Measurements from ENCODE around the gene KY.

KY gene

DNA sequence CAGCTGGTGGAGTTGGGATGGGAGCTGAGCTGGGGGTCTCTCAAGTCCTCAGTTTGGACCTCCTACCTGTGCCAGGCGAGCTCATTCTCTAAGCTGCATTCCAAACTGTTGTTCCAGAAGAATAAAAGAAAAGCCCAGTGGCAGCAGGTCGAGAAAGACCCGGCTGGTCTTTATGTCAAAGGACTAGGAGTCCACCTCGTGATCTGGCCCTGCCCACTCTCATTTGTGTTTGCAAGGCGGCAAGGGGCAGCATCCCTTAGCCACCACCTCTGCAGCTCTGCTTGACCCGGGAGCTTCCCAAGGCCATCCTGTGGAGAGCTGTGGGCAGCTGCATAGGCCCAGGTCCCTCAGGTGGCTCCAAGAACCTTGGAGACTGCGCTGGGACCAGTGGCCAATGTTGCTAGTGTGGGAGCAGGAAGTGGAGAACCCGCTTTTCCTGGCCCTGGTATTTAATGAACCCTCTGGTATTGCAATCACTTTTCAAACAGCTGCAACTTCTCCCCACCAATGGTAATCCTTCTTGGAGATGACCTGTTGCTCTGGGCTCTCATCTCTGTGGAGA, 30.9 kb downstream of the KY start:
- POLR2A ChIA-PET: no interaction called here
- WGBS (ENCODE audit: insufficient coverage): 96% methylated on average over 7 of the region's 8 CpGs
- H3K27me3 ChIP-seq (replicated peaks in 2 of 5; ENCODE audit: control insufficient read depth in 4 of 5, insufficient read depth in 5 of 5, low read length in 4 of 5): no peaks in the 10 kb centered on the region
- no peaks in the 10 kb centered on the region for H3K36me3 ChIP-seq (ENCODE audit: control insufficient read depth in 4 of 4, insufficient read depth in 4 of 4, low read length in 3 of 4)
- no peaks in the 10 kb centered on the region for H3K9me3 ChIP-seq (ENCODE audit: control extremely low read depth in 1 of 5, control insufficient read depth in 4 of 5, insufficient read depth in 2 of 5, low read depth in 1 of 5, low read length in 4 of 5)
- no peak overlapping the region for H3K27ac ChIP-seq (ENCODE audit: insufficient read depth in 1 of 2, low read depth in 1 of 2, low read length in 2 of 2, poor library complexity in 1 of 2, severe bottlenecking in 2 of 2)
- DNase-seq: no peak
- H3K4me3 ChIP-seq (ENCODE audit: control insufficient read depth in 1 of 7, extremely low read depth in 1 of 7, insufficient read depth in 4 of 7, low read depth in 2 of 7, low read length in 6 of 7): no peak overlapping the region
- peaks cover 0 to 23% (median 6%) of the 10 kb centered on the region in 4 experiments for H3K4me1 ChIP-seq (ENCODE audit: control extremely low read depth in 1 of 4, control insufficient read depth in 4 of 4, insufficient read depth in 4 of 4, low read length in 3 of 4)
- CTCF ChIA-PET: interaction anchor here (2.6 to 4.3 kb wide), 3 partner anchors 12 to 21 kb away, joined by 14 to 27 read pairs (median 16); no protein-coding TSS in a partner anchor

DNA sequence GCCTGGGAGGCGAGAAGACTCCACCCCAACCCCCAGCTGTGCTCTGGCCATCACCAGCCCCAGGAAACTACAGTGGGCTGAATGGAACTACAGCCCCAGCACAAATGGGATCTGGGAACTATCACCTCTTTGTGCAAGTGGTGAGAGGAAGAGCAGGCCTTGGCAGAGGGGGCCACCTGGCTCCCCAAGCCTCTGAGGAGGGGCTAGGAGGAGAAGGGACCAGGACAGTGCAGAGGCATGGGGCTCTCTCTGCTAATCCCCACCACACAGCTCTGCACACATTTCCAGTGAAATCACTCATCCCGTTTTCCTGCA, 31.6 kb downstream of the KY start:
- H3K27me3 ChIP-seq (replicated peaks in 2 of 5; ENCODE audit: control insufficient read depth in 4 of 5, insufficient read depth in 5 of 5, low read length in 4 of 5): no peaks in the 10 kb centered on the region
- CTCF ChIA-PET: interaction anchor here (2.6 to 4.3 kb wide), 2 partner anchors 18 to 22 kb away, joined by 14 to 27 read pairs; no protein-coding TSS in a partner anchor
- no peaks in the 10 kb centered on the region for H3K36me3 ChIP-seq (ENCODE audit: control insufficient read depth in 4 of 4, insufficient read depth in 4 of 4, low read length in 3 of 4)
- no peaks in the 10 kb centered on the region for H3K9me3 ChIP-seq (ENCODE audit: control extremely low read depth in 1 of 5, control insufficient read depth in 4 of 5, insufficient read depth in 2 of 5, low read depth in 1 of 5, low read length in 4 of 5)
- 100% methylated on average over 1 of the region's 2 CpGs for WGBS (ENCODE audit: insufficient coverage)
- no peak for DNase-seq
- H3K4me1 ChIP-seq (ENCODE audit: control extremely low read depth in 1 of 4, control insufficient read depth in 4 of 4, insufficient read depth in 4 of 4, low read length in 3 of 4): peaks cover 0 to 23% (median 6%) of the 10 kb centered on the region in 4 experiments
- H3K27ac ChIP-seq (ENCODE audit: insufficient read depth in 1 of 2, low read depth in 1 of 2, low read length in 2 of 2, poor library complexity in 1 of 2, severe bottlenecking in 2 of 2): no peak overlapping the region
- POLR2A ChIA-PET: no interaction called here
- no peak overlapping the region for H3K4me3 ChIP-seq (ENCODE audit: control insufficient read depth in 1 of 7, extremely low read depth in 1 of 7, insufficient read depth in 4 of 7, low read depth in 2 of 7, low read length in 6 of 7)

DNA sequence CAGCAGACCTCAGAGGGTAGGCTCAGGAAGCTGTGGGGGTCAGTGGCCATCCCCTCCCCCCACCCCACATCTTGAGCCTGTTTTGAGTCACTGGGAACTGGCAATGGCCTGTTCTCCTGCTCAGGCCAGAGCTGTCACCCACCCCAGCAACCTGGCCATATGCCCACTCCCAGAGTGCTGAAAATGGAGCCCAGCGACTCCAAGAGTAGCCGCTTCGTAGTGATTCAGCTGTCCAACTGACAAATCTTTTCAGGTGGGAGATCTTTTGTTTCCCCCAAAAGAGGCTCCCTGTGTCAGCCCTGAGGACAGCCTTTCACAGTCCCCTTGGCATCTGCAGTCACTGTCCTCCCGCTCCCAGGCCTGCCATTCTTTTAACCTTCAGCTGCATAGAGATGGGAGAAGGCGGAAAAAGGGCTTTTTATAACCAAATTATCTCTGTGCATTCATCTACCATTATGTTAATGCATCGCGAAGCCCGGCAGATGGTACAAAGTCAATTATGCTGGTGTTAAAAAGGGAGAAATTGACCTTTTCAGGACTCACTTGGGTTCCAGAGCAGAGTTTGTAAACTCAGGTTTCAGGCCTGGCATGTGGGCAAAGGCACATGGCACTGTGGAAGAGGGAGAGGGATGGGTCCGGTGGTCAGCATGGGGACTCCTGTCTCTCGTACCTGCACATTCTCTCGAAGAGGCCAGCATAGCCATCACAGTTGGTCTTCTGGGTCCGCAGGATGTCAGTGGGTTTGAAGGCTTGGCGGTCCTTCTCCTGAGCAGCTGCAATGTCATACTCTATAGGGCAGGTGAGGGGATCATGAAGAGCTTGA, 32.1 kb downstream of the KY start:
- Histone ChIP-seq H3K27me3 (replicated peaks in 2 of 5; ENCODE audit: control insufficient read depth in 4 of 5, insufficient read depth in 5 of 5, low read length in 4 of 5) (no peaks in the 10 kb centered on the region), H3K27ac (ENCODE audit: insufficient read depth in 1 of 2, low read depth in 1 of 2, low read length in 2 of 2, poor library complexity in 1 of 2, severe bottlenecking in 2 of 2) (no peak overlapping the region), H3K36me3 (ENCODE audit: control insufficient read depth in 4 of 4, insufficient read depth in 4 of 4, low read length in 3 of 4) (no peaks in the 10 kb centered on the region), H3K4me3 (ENCODE audit: control insufficient read depth in 1 of 7, extremely low read depth in 1 of 7, insufficient read depth in 4 of 7, low read depth in 2 of 7, low read length in 6 of 7) (no peak overlapping the region), H3K4me1 (ENCODE audit: control extremely low read depth in 1 of 4, control insufficient read depth in 4 of 4, insufficient read depth in 4 of 4, low read length in 3 of 4) (peaks cover 0 to 23% (median 6%) of the 10 kb centered on the region in 4 experiments), H3K9me3 (ENCODE audit: control extremely low read depth in 1 of 5, control insufficient read depth in 4 of 5, insufficient read depth in 2 of 5, low read depth in 1 of 5, low read length in 4 of 5) (no peaks in the 10 kb centered on the region)
- ChIA-PET CTCF (interaction anchor here (0.9 to 4.3 kb wide), 3 partner anchors 17 to 22 kb away, joined by 3 to 27 read pairs (median 14); no protein-coding TSS in a partner anchor), POLR2A (no interaction called here)
- whole genome bisulfite sequencing (ENCODE audit: insufficient coverage): 96% methylated on average over 10 of the region's 13 CpGs
- no peak for DNase-seq

DNA sequence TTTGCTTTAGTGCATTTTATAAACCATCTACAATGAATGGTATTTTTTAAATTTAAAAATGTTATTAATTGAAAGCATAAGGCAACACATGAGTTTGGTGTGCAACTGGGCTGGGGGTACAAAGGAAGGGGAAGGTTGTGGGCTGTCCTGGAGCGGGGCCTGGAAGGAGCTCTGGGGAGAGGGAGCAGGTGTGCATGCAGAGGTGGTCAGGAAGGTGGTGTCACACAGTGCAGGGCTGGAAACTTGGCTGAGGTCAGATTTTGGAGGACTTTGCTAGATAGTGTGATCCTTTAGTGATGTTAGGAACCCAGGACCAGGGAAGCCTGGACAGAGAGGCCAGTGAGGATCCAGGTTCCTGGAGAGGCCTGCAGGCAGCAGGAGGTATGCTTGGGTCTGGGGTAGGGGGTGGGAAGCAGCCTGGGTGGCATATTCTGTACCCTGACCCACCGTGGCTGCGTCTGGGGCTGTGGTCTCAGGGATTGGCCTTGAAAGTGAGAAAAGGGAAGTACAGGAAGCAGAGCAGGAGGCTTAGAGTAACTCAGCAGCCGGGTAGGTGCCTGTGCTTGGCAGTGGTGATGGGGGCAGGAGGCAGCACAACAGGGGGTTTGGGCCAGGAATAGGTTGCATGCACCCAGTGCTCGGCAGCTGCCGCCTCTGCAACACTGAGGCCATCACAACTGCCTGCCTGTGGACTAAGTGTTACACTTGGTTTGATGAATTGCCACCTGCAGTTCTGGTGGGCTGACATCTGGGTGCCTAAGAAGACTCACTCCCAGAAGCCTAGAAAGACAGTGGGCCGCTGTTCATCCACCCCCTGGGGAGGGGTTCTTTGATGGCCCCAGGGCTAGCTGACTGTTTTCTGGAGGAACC, 33.0 kb downstream of the KY start:
- CTCF ChIA-PET: interaction anchor here (0.9 to 4.3 kb wide), 2 partner anchors 16 to 22 kb away, joined by 3 to 27 read pairs; no protein-coding TSS in a partner anchor
- Histone ChIP-seq H3K36me3 (ENCODE audit: control insufficient read depth in 4 of 4, insufficient read depth in 4 of 4, low read length in 3 of 4) (no peaks in the 10 kb centered on the region), H3K9me3 (ENCODE audit: control extremely low read depth in 1 of 5, control insufficient read depth in 4 of 5, insufficient read depth in 2 of 5, low read depth in 1 of 5, low read length in 4 of 5) (no peaks in the 10 kb centered on the region), H3K4me3 (ENCODE audit: control insufficient read depth in 1 of 7, extremely low read depth in 1 of 7, insufficient read depth in 4 of 7, low read depth in 2 of 7, low read length in 6 of 7) (no peak overlapping the region), H3K27ac (ENCODE audit: insufficient read depth in 1 of 2, low read depth in 1 of 2, low read length in 2 of 2, poor library complexity in 1 of 2, severe bottlenecking in 2 of 2) (no peak overlapping the region), H3K27me3 (replicated peaks in 2 of 5; ENCODE audit: control insufficient read depth in 4 of 5, insufficient read depth in 5 of 5, low read length in 4 of 5) (no peaks in the 10 kb centered on the region), H3K4me1 (ENCODE audit: control extremely low read depth in 1 of 4, control insufficient read depth in 4 of 4, insufficient read depth in 4 of 4, low read length in 3 of 4) (peaks cover 2 to 25% (median 7%) of the 10 kb centered on the region in 4 experiments)
- no peak for DNase-seq
- POLR2A ChIA-PET: no interaction called here
- 52% methylated on average over 6 of the region's 7 CpGs for WGBS (ENCODE audit: insufficient coverage)

DNA sequence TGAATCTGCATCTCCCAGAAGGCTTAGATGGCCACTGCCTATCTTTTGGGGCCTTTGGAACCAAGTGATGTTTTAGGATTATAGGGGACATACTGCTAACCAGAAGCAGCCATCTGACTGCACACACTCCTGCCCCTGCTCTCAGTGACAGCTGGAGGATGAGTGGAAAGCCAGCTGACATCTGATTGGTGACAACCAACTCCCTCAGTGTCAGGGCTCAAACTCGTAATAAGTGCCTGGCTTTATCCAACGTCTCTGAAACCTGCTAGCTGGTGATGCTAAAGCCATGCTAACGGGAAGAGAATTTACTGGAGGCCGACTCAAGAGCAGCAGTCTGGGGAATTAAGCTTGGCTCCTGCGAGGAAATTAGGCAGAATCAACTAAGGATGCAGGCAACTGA, 35.1 kb downstream of the KY start:
- Histone ChIP-seq H3K9me3 (ENCODE audit: control extremely low read depth in 1 of 5, control insufficient read depth in 4 of 5, insufficient read depth in 2 of 5, low read depth in 1 of 5, low read length in 4 of 5) (no peaks in the 10 kb centered on the region), H3K27me3 (replicated peaks in 2 of 5; ENCODE audit: control insufficient read depth in 4 of 5, insufficient read depth in 5 of 5, low read length in 4 of 5) (no peaks in the 10 kb centered on the region), H3K36me3 (ENCODE audit: control insufficient read depth in 4 of 4, insufficient read depth in 4 of 4, low read length in 3 of 4) (no peaks in the 10 kb centered on the region), H3K27ac (ENCODE audit: insufficient read depth in 1 of 2, low read depth in 1 of 2, low read length in 2 of 2, poor library complexity in 1 of 2, severe bottlenecking in 2 of 2) (no peak overlapping the region), H3K4me3 (ENCODE audit: control insufficient read depth in 1 of 7, extremely low read depth in 1 of 7, insufficient read depth in 4 of 7, low read depth in 2 of 7, low read length in 6 of 7) (no peak overlapping the region), H3K4me1 (ENCODE audit: control extremely low read depth in 1 of 4, control insufficient read depth in 4 of 4, insufficient read depth in 4 of 4, low read length in 3 of 4) (peaks cover 3 to 34% (median 14%) of the 10 kb centered on the region in 4 experiments)
- WGBS (ENCODE audit: insufficient coverage): 99% methylated on average over 5 of the region's 5 CpGs
- DNase-seq: no peak
- CTCF ChIA-PET: interaction anchor here (1.3 to 3.1 kb wide), 4 partner anchors 8 to 25 kb away, joined by 5 to 21 read pairs (median 9); no protein-coding TSS in a partner anchor
- POLR2A ChIA-PET: no interaction called here

DNA sequence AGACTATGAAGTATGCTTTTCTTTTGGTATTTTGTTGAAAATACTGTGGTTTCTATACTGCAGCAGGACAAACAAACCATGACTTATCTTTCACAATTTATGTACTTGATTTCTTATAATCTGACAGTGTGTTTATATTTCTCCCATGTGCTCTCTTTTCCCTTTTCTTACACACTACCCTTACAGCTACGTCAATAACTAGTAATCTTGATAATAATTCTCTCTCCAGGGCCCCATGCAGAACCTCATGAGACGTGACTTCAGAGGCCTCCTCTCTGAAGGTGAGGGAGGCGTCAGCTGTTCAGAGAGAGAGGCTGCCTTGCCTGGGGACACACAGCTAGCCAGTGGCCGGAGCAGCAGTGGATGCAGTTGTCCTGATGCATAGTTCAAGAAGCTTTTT, 35.9 kb downstream of the KY start:
- ChIA-PET CTCF (interaction anchor here (1.2 to 3.1 kb wide), 4 partner anchors 11 to 26 kb away, joined by 5 to 21 read pairs (median 9); no protein-coding TSS in a partner anchor), POLR2A (no interaction called here)
- Histone ChIP-seq H3K4me3 (ENCODE audit: control insufficient read depth in 1 of 7, extremely low read depth in 1 of 7, insufficient read depth in 4 of 7, low read depth in 2 of 7, low read length in 6 of 7) (no peak overlapping the region), H3K27me3 (replicated peaks in 2 of 5; ENCODE audit: control insufficient read depth in 4 of 5, insufficient read depth in 5 of 5, low read length in 4 of 5) (no peaks in the 10 kb centered on the region), H3K36me3 (ENCODE audit: control insufficient read depth in 4 of 4, insufficient read depth in 4 of 4, low read length in 3 of 4) (no peaks in the 10 kb centered on the region), H3K4me1 (ENCODE audit: control extremely low read depth in 1 of 4, control insufficient read depth in 4 of 4, insufficient read depth in 4 of 4, low read length in 3 of 4) (peaks cover 3 to 42% (median 17%) of the 10 kb centered on the region in 4 experiments), H3K27ac (ENCODE audit: insufficient read depth in 1 of 2, low read depth in 1 of 2, low read length in 2 of 2, poor library complexity in 1 of 2, severe bottlenecking in 2 of 2) (no peak overlapping the region), H3K9me3 (ENCODE audit: control extremely low read depth in 1 of 5, control insufficient read depth in 4 of 5, insufficient read depth in 2 of 5, low read depth in 1 of 5, low read length in 4 of 5) (no peaks in the 10 kb centered on the region)
- no peak for DNase-seq
- WGBS (ENCODE audit: insufficient coverage): 100% methylated on average over 3 of the region's 4 CpGs

All from common myeloid progenitor, CD34-positive (primary cell).